22Rv1 (cell line): ENCODE data around the gene ALDH3A2.

Experiments used
- CTCF ChIP-seq: fragments of 450-650 bp; IDR thresholded peaks from 2 replicates; pipeline ENCODE4 v1.5.1; 2017; ENCODE audit warnings: mild to moderate bottlenecking
- ZFX ChIP-seq: fragments of 450-650 bp; IDR thresholded peaks from 2 replicates; pipeline ENCODE4 v1.6.1; 2017; ENCODE audit warnings: antibody characterized with exemption, borderline replicate concordance

- TF ChIP-seq CTCF (no peak), ZFX (no peak)
Observed at GRCh38 chr17:19659366-19660177, 11.0 kb downstream of the ALDH3A2 start.
